Loucy (cell line): Measurements from ENCODE around the gene TNFAIP3.

Experiments
- H2AFZ ChIP-seq: fragments of 200-600 bp; sonication (generic); 2 replicates; pipeline ENCODE4 v1.6.0; 2016; ENCODE audit warnings: antibody characterized with exemption, mild to moderate bottlenecking, low read length, moderate library complexity
- H3F3A ChIP-seq: fragments of 200-600 bp; 2 replicates; pipeline ENCODE4 v1.6.0; 2016; ENCODE audit warnings: antibody characterized with exemption, low read depth, mild to moderate bottlenecking
- H3K27me3 ChIP-seq: fragments of 200-600 bp; sonication (generic); 2 replicates; pipeline ENCODE4 v1.6.1; 2014; ENCODE audit warnings: low read length, mild to moderate bottlenecking; ENCODE audit not compliant: insufficient read depth, poor library complexity, severe bottlenecking
- H3K36me3 ChIP-seq: fragments of 200-600 bp; sonication (generic); 2 replicates; pipeline ENCODE4 v1.6.1; 2016; ENCODE audit warnings: low read length; ENCODE audit not compliant: insufficient read depth
- H3K4me1 ChIP-seq: fragments of 200-600 bp; sonication (generic); 2 replicates; pipeline ENCODE4 v1.5.1; 2014; ENCODE audit warnings: low read length, mild to moderate bottlenecking; ENCODE audit not compliant: insufficient read depth, poor library complexity, severe bottlenecking
- H3K4me2 ChIP-seq: fragments of 200-600 bp; sonication (generic); 2 replicates; pipeline ENCODE4 v1.6.0; 2014; ENCODE audit warnings: antibody characterized with exemption, low read length, low read depth, mild to moderate bottlenecking; ENCODE audit not compliant: poor library complexity, severe bottlenecking
- H3K4me3 ChIP-seq: fragments of 200-600 bp; sonication (generic); 2 replicates; pipeline ENCODE4 v1.5.1; 2014; ENCODE audit warnings: low read length, mild to moderate bottlenecking, mixed read lengths; ENCODE audit not compliant: poor library complexity, severe bottlenecking
- H3K79me2 ChIP-seq: fragments of 200-600 bp; sonication (generic); 2 replicates; pipeline ENCODE4 v1.6.1; 2014; ENCODE audit warnings: low read length; ENCODE audit not compliant: insufficient read depth
- H3K9ac ChIP-seq: fragments of 200-600 bp; sonication (generic); 2 replicates; pipeline ENCODE4 v1.6.0; 2014; ENCODE audit warnings: mild to moderate bottlenecking, low read depth, low read length, moderate library complexity; ENCODE audit not compliant: poor library complexity, severe bottlenecking
- H3K9me2 ChIP-seq: fragments of 200-600 bp; sonication (generic); replicated peaks from 2 replicates; pipeline ENCODE4 v1.6.1; 2016; ENCODE audit warnings: low read depth, low read length, mixed read lengths
- H3K9me3 ChIP-seq: fragments of 200-600 bp; sonication (generic); 2 replicates; pipeline ENCODE4 v1.6.1; 2014; ENCODE audit warnings: mild to moderate bottlenecking, antibody characterized with exemption, low read length, low read depth; ENCODE audit not compliant: insufficient read depth
- H4K20me1 ChIP-seq: fragments of 200-600 bp; sonication (generic); 2 replicates; pipeline ENCODE4 v1.6.0; 2014; ENCODE audit warnings: antibody characterized with exemption, low read length, mild to moderate bottlenecking; ENCODE audit not compliant: insufficient read depth, poor library complexity, severe bottlenecking
- CTCF ChIP-seq: fragments of 200-600 bp; sonication (generic); conservative IDR thresholded peaks from 2 replicates; pipeline ENCODE4 v1.5.1; 2014; ENCODE audit warnings: mild to moderate bottlenecking, antibody characterized with exemption, low read length
- EZH2phosphoT487 ChIP-seq: fragments of 200-600 bp; IDR thresholded peaks from 2 replicates; pipeline ENCODE4 v1.6.1; 2018; ENCODE audit warnings: antibody characterized with exemption, mild to moderate bottlenecking, moderate library complexity, borderline replicate concordance

TNFAIP3 gene

GRCh38 chr6:137845460-137845859, 21.6 kb upstream of the TNFAIP3 start:
- Histone ChIP-seq H3K4me3 (no peak overlapping the region), H2AFZ (no peak overlapping the region), H3K9me3 (peaks cover 10% of the 10 kb centered on the region; the same call in 1 of the 2 replicates), H3K9me2 (no peaks in the 10 kb centered on the region), H3K9ac (no peak overlapping the region), H3K79me2 (no peaks in the 10 kb centered on the region), H3K36me3 (no peaks in the 10 kb centered on the region), H3F3A (no peaks in the 10 kb centered on the region), H3K27me3 (no peaks in the 10 kb centered on the region), H3K4me2 (no peak overlapping the region), H3K4me1 (peaks cover 22% of the 10 kb centered on the region), H4K20me1 (no peaks in the 10 kb centered on the region)
- TF ChIP-seq EZH2phosphoT487 (no peak), CTCF (peak; percentile 43)

GRCh38 chr6:137846274-137846673, 20.8 kb upstream of the TNFAIP3 start:
- H3K27me3 ChIP-seq: no peaks in the 10 kb centered on the region
- H3K9me3 ChIP-seq: 0 out of 2 replicates have a peak, but pooled peaks cover 2% of the 10 kb centered on the region
- no peaks in the 10 kb centered on the region for H4K20me1 ChIP-seq
- no peak overlapping the region for H3K4me2 ChIP-seq
- peaks cover 30% of the 10 kb centered on the region for H3K4me1 ChIP-seq
- H3K79me2 ChIP-seq: no peaks in the 10 kb centered on the region
- no peaks in the 10 kb centered on the region for H3K9me2 ChIP-seq
- no peak overlapping the region for H2AFZ ChIP-seq
- no peaks in the 10 kb centered on the region for H3F3A ChIP-seq
- H3K9ac ChIP-seq: no peak overlapping the region
- no peak overlapping the region for H3K4me3 ChIP-seq
- H3K36me3 ChIP-seq: no peaks in the 10 kb centered on the region
- TF ChIP-seq CTCF: no peak
- TF ChIP-seq EZH2phosphoT487: no peak

- no peak overlapping the region for H3K4me3 ChIP-seq
- H3K4me2 ChIP-seq: no peak overlapping the region
- no peaks in the 10 kb centered on the region for H3K9me2 ChIP-seq
- no peak overlapping the region for H2AFZ ChIP-seq
- no peaks in the 10 kb centered on the region for H3K79me2 ChIP-seq
- H3K4me1 ChIP-seq: peaks cover 32% of the 10 kb centered on the region
- no peak for TF ChIP-seq CTCF
- no peak for TF ChIP-seq EZH2phosphoT487
- no peaks in the 10 kb centered on the region for H4K20me1 ChIP-seq
- H3K27me3 ChIP-seq: no peaks in the 10 kb centered on the region
- no peaks in the 10 kb centered on the region for H3K9me3 ChIP-seq
- H3K9ac ChIP-seq: no peak overlapping the region
- H3F3A ChIP-seq: no peaks in the 10 kb centered on the region
- H3K36me3 ChIP-seq: no peaks in the 10 kb centered on the region
Measured at GRCh38 chr6:137846772-137847313, 20.2 kb upstream of the TNFAIP3 start.
